ENCODE data around the gene PEA15. TPM values are rescaled to one million over a fixed set of nuclear protein-coding genes. Genes with fewer than 3 reads are reported as not detected.

PEA15 gene
- total RNA-seq, 2 donors from 2014 or later, result 50.4 to 184 TPM

GRCh38 chr1:160177231-160177630 is 28.0 kb upstream of the PEA15 start:
- intact Hi-C loops (cut with DNase I), result no loop called here
- Histone ChIP-seq H3K9me3 (no peaks in the 10 kb centered on the region), H3K4me1 (replicated peaks) (no peaks in the 10 kb centered on the region), H3K36me3 (no peaks in the 10 kb centered on the region), H3K27ac (no peak overlapping the region), H3K4me3 (no peak overlapping the region), H3K27me3 (replicated peaks; ENCODE audit: insufficient read depth) (no peaks in the 10 kb centered on the region)
- TF ChIP-seq CTCF (IDR thresholded peaks at IDR 0.05), result no peak
- no peak for TF ChIP-seq POLR2AphosphoS5 (IDR thresholded peaks at IDR 0.05)
- TF ChIP-seq POLR2A (IDR thresholded peaks at IDR 0.05), result no peak
- WGBS, result 90% methylated on average over 2 of the region's 2 CpGs
- no peak for DNase-seq (ENCODE audit: low spot score)

- intact Hi-C loops (cut with DNase I), result no loop called here
- Histone ChIP-seq H3K27me3 (replicated peaks; ENCODE audit: insufficient read depth) (no peaks in the 10 kb centered on the region), H3K36me3 (no peaks in the 10 kb centered on the region), H3K4me3 (no peak overlapping the region), H3K4me1 (replicated peaks) (no peaks in the 10 kb centered on the region), H3K27ac (no peak overlapping the region), H3K9me3 (no peaks in the 10 kb centered on the region)
- WGBS, result 80% methylated on average over 1 of the region's 1 CpG
- DNase-seq (ENCODE audit: low spot score), result no peak
- no peak for TF ChIP-seq POLR2A (IDR thresholded peaks at IDR 0.05)
- no peak for TF ChIP-seq POLR2AphosphoS5 (IDR thresholded peaks at IDR 0.05)
- TF ChIP-seq CTCF (IDR thresholded peaks at IDR 0.05), result no peak
Observed at GRCh38 chr1:160177667-160178066, 27.5 kb upstream of the PEA15 start.

- intact Hi-C loops (cut with DNase I), result no loop called here
- H3K36me3 ChIP-seq, result no peaks in the 10 kb centered on the region
- 87% methylated on average over 2 of the region's 2 CpGs for WGBS
- no peaks in the 10 kb centered on the region for H3K4me1 ChIP-seq (replicated peaks)
- no peak overlapping the region for H3K27ac ChIP-seq
- no peak overlapping the region for H3K4me3 ChIP-seq
- TF ChIP-seq POLR2A (IDR thresholded peaks at IDR 0.05), result no peak
- no peak for TF ChIP-seq POLR2AphosphoS5 (IDR thresholded peaks at IDR 0.05)
- TF ChIP-seq CTCF (IDR thresholded peaks at IDR 0.05), result no peak
- no peaks in the 10 kb centered on the region for H3K27me3 ChIP-seq (replicated peaks; ENCODE audit: insufficient read depth)
- no peak for DNase-seq (ENCODE audit: low spot score)
- H3K9me3 ChIP-seq, result no peaks in the 10 kb centered on the region
Observed at GRCh38 chr1:160178731-160179130, 26.5 kb upstream of the PEA15 start.

GRCh38 chr1:160179336-160179735 is 25.8 kb upstream of the PEA15 start:
- Histone ChIP-seq H3K4me1 (replicated peaks) (no peaks in the 10 kb centered on the region), H3K36me3 (no peaks in the 10 kb centered on the region), H3K27me3 (replicated peaks; ENCODE audit: insufficient read depth) (no peaks in the 10 kb centered on the region), H3K27ac (no peak overlapping the region), H3K9me3 (no peaks in the 10 kb centered on the region), H3K4me3 (no peak overlapping the region)
- no peak for DNase-seq (ENCODE audit: low spot score)
- intact Hi-C loops (cut with DNase I), result no loop called here
- WGBS, result 87% methylated on average over 4 of the region's 4 CpGs
- no peak for TF ChIP-seq POLR2A (IDR thresholded peaks at IDR 0.05)
- TF ChIP-seq CTCF (IDR thresholded peaks at IDR 0.05), result no peak
- no peak for TF ChIP-seq POLR2AphosphoS5 (IDR thresholded peaks at IDR 0.05)

GRCh38 chr1:160186246-160186645 is 18.9 kb upstream of the PEA15 start:
- H3K4me1 ChIP-seq (replicated peaks), result no peaks in the 10 kb centered on the region
- no peaks in the 10 kb centered on the region for H3K27me3 ChIP-seq (replicated peaks; ENCODE audit: insufficient read depth)
- no peak overlapping the region for H3K4me3 ChIP-seq
- no peak overlapping the region for H3K27ac ChIP-seq
- DNase-seq (ENCODE audit: low spot score), result no peak
- WGBS, result 93% methylated on average over 7 of the region's 7 CpGs
- no peaks in the 10 kb centered on the region for H3K36me3 ChIP-seq
- no peaks in the 10 kb centered on the region for H3K9me3 ChIP-seq
- intact Hi-C loops (cut with DNase I), result no loop called here
- TF ChIP-seq POLR2AphosphoS5 (IDR thresholded peaks at IDR 0.05) (no peak), CTCF (IDR thresholded peaks at IDR 0.05) (no peak), POLR2A (IDR thresholded peaks at IDR 0.05) (no peak)

All from prostate gland (tissue), 2 donors.